Peyer's patch (tissue), 4 donors: ENCODE measurements around the gene PTPRK.

Source experiments
- POLR2A ChIP-seq, 2 donors: fragments of 450-650 bp; IDR thresholded peaks; one replicate each; pipeline ENCODE4 v1.5.1; 2017; ENCODE audit warnings: antibody characterized with exemption in 2 of 2, mild to moderate bottlenecking in 2 of 2, moderate library complexity in 2 of 2
- TF ChIP-seq, protein P1 (sequence below), 6 experiments: fragments of 450-650 bp in 4 of 6; fragments of 200-600 bp in 2 of 6; sonication (generic) in 1 of 6; IDR thresholded peaks; one replicate each; pipeline ENCODE4 v1.5.1; 2017 to 2019; ENCODE audit warnings: antibody characterized with exemption in 6 of 6, mild to moderate bottlenecking in 3 of 6, moderate library complexity in 1 of 6

DNA sequence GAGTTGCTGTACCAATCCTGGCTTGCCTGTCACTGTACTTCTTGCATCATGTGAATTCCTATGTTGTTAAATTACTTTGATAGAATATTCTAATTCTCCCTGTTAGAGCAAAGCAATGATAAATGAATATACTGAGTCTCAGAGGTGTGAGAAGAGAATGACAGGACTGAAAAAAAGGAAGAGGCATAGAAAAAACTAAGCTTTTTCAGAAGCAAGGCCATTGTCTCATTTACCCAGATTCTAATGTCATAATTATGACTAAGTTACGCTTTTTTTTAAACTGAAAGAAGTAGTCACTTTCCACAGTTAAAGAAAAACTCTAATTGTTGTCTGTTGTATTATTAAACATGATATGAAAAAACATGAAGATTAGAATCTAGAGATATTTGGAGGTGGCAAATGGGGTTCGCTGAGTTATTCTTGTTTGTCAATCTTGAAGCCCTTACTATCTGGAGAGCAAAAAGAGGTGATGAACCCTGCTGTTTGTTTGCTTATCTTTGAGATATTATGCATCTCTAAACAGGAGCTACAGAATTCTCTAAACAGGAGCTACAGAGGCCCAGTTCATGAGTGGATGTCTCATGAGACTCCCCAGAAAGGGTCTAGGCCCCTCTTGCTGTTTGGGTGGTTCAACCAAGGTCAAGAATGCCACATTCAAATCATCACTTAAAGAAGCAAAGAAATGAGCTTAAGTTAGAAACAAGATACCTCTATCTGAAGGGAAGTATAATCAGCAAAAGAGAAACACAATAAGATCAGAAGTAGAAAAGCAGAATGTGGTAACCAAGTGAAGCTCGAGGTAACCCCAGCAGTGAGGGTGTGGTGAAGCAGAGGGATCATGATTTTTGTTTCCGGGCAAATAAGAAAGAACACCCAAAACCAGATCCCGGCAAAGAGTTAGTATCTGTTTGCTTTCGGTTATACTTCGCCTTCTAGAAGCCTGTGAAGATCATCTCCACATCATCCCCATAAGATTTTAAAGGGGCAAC, 586.3 kb downstream of the PTPRK start:
- TF ChIP-seq, protein P1, sequence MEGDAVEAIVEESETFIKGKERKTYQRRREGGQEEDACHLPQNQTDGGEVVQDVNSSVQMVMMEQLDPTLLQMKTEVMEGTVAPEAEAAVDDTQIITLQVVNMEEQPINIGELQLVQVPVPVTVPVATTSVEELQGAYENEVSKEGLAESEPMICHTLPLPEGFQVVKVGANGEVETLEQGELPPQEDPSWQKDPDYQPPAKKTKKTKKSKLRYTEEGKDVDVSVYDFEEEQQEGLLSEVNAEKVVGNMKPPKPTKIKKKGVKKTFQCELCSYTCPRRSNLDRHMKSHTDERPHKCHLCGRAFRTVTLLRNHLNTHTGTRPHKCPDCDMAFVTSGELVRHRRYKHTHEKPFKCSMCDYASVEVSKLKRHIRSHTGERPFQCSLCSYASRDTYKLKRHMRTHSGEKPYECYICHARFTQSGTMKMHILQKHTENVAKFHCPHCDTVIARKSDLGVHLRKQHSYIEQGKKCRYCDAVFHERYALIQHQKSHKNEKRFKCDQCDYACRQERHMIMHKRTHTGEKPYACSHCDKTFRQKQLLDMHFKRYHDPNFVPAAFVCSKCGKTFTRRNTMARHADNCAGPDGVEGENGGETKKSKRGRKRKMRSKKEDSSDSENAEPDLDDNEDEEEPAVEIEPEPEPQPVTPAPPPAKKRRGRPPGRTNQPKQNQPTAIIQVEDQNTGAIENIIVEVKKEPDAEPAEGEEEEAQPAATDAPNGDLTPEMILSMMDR (IDR thresholded peaks at IDR 0.05): no peak
- no peak for TF ChIP-seq POLR2A (IDR thresholded peaks at IDR 0.05)
